HG03354 (cell line): ENCODE data around the gene CDIP1.
A peak's percentile ranks its signal among the peaks of the same experiment; 100 is the strongest.

Experiments
- ATAC-seq: cut with Tn5 transposase; IDR thresholded peaks from one replicate; pipeline ENCODE4 v1.9.1; 2021; ENCODE audit warnings: mild to moderate bottlenecking; ENCODE audit not compliant: unreplicated experiment, poor library complexity, severe bottlenecking

CDIP1 gene

GRCh38 chr16:4544473-4544872 is 5.9 kb upstream of the CDIP1 start:
- ATAC-seq: no peak

GRCh38 chr16:4539716-4540284 is 1.2 kb upstream of the CDIP1 start:
- no peak for ATAC-seq

GRCh38 chr16:4537376-4538343 is 913 bp downstream of the CDIP1 start:
- ATAC-seq: peak; percentile 23

GRCh38 chr16:4536391-4537106 is 2.0 kb downstream of the CDIP1 start:
- ATAC-seq: no peak

- ATAC-seq: no peak
Measured at GRCh38 chr16:4535627-4536108, 2.9 kb downstream of the CDIP1 start.

DNA sequence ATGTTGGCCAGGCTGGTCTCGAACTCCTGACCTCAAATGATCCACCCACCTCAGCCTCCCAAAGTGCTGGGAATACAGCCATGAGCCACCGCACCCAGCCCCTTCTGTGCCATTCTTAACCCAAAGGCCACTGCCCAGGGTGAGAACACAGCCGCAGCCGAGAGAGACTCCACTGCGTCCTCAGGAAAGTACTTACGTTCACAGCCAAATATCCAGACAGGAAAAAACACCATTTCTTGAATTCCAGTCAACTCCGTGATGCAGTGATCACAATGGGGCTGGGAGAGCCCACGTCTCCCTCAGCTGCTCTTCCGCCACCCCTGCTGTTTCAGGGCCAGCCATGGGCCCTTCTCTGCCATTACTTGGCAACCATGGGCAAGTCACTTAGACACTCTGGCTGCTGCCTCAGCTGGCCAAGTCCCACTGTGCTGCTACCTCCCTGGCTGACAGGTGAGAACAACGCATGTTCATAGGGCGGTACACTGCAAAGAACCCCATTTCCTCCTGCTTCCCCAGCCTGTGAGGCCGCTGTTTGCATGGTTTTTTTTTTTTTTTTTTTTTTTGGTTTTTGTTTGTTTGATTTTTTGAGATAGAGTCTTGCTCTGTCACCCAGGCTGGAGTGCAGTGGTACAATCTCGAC is 4.3 kb downstream of the CDIP1 start:
- no peak for ATAC-seq

DNA sequence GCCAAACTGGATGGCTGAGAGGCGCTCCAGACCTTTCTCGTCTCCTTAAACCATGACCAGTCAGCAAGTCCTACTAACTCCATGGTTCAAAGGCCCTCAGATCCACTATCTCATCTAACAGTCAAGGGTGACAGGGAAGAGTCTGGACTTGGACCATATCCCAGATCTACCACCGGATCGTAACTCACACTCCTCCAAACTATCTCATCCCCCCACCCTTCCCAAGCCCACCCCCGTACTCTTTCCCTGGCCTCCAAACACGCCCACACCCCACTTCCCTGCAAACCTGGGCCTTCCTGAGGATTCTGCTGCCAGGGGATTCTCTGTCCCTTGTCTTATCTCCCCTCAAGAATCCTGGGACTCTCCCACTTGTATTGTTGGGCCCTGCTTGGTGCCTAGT is 5.1 kb downstream of the CDIP1 start:
- ATAC-seq: no peak

DNA sequence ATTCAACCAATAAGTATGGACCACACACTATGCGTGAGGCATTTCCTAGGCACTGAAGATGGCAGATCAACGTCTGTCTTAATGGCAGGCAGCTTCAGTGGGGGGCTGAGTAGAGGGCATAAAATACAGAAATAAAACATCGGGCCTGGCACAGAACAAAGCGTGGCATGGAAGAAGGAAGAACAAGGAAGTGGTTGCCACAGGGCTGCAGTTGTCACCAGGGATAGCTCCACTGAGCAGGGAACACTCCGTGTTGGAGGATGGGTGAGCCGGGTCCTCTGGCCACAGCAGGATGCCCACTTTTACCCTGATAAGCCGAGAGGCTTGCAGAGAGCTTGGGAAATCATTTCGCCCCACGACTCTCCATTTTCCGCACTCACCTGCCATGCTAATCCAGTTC is 6.3 kb downstream of the CDIP1 start:
- no peak for ATAC-seq

DNA sequence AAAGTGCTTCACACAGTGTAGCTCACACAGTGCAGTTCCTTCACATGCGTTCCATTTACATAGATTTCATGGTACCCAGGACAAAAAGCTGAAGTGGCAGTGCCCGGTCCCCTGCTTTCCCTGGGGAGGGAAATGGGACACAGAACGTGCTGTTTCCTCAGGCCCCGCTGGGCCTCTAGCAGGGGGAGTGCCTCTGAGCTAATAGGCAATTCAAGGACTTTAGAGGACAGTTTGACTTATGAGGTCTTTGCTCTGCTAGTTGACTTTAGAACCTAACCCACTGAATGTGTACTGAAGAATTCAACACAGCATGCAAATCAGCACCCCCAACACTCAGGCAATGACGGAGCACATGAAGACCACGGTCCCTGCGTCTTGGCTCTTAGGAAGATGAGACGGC is 6.8 kb downstream of the CDIP1 start:
- ATAC-seq: no peak

- ATAC-seq: no peak
Measured at GRCh38 chr16:4529085-4530060, 9.2 kb downstream of the CDIP1 start.

DNA sequence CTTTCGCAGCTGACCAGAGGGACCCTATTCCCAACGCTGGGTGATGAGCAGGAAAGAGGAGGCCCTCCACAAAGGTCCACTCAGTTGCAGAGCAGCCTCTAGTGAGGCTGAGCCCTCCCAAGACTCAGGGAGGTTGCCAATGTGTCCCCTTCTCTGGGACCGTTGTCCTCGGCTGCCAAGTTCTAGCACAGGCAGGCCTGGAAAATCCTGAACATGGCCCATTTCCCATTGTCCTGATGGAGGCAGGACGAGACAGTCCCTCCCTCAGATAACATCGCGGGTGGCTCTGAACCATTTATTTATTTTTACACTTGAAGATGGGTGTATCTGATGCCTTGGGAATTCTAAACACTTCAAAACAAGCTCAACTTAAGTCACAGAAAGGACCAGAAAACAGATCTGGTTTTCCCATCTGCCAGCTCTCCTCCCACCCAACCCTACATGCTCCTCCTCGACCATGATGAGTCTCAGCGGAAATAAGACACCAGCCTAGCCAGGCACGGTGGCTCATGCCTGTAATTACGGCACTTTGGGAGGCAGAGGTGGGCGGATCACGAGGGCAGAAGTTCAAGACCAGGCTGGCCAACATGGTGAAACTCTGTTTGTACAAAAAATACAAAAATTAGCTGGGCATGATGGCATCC is 12.8 kb downstream of the CDIP1 start:
- no peak for ATAC-seq

DNA sequence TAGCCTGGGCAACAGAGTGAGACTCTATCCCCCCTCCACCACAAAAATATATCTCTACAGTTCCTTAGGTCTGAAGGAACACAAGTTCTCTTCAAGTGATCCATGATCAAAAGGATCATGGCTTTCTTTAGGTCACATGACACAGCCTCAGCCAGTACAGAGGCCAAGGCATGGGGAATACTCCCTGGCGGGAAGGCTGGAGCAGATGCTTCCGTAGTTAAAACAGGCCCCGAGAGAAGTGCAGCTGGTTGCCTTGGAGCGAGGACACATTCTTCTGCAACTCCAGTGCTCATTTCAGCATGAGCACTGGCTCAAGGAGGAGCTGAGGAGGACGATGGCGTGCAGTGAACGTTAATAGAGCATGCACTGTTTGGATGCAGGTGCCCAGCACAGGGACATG is 13.5 kb downstream of the CDIP1 start:
- ATAC-seq: no peak

DNA sequence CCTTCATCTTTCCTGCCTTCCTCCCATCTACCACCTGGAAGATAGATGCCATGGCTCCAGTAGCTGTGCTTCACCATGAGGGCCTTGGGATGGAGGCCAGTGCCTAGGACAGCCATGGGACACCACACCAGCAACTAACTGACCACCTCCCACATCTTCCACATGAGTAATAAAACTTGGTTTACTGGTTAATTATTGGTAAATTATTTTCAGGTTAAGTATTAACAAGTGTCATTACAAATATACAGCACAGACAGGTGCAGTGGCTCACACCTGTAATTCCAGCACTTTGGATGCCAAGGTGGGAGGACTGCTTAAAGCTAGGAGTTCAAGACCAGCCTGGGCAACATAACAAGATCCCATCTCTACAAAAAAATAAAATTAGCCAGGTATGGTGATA is 14.0 kb downstream of the CDIP1 start:
- no peak for ATAC-seq

- ATAC-seq: no peak
Measured at GRCh38 chr16:4523686-4524085, 14.9 kb downstream of the CDIP1 start.

- ATAC-seq: no peak
Measured at GRCh38 chr16:4522051-4522581, 16.5 kb downstream of the CDIP1 start.

GRCh38 chr16:4520913-4521312 is 17.7 kb downstream of the CDIP1 start:
- no peak for ATAC-seq

DNA sequence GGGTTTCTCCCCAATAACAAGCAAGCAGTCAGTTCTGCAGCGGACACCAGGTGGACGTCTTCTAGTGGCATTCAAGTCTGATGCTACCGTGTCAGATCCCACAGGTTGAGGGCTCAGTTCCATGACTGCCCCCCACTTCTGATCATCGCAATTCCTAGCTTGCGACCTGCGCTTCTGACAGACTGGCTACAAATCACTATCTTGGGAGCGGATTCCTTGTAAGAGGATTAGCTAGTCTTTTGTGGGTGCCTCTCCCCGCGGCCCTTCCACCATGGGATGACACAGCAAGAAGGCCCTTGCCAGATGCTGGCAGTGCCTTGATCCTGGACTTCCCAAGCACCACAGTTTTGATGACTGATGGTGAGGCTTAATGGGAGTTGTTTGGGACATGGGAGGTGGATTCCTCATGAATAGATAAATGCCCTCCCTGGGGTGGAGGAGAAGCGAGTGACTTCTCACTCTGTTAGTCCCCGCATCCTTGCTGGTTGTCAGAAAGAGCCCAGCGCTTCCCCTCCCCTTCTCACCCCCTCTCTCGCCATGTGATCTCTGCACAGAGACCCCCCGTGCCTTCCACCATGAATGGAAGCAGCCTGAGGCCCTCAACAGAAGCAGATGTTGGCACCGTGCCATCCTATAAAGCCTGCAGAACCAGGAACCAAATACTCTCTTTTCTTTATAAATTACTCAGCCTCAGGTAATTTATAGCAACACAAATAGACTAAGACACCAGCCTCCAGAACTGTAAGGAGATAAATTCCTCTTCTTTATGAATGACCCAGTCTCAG is 19.1 kb downstream of the CDIP1 start:
- ATAC-seq: no peak
